ENCODE data around the gene P4HTM. TPM values are rescaled to one million over a fixed set of nuclear protein-coding genes. Genes with fewer than 3 reads are reported as not detected.

Gene P4HTM
- total and polyA plus RNA-seq, 2 of the 8 experiments (the other 6 are each of a cell fraction or from before 2014, with no cell fraction given): 19.1 to 25.4 TPM

DNA sequence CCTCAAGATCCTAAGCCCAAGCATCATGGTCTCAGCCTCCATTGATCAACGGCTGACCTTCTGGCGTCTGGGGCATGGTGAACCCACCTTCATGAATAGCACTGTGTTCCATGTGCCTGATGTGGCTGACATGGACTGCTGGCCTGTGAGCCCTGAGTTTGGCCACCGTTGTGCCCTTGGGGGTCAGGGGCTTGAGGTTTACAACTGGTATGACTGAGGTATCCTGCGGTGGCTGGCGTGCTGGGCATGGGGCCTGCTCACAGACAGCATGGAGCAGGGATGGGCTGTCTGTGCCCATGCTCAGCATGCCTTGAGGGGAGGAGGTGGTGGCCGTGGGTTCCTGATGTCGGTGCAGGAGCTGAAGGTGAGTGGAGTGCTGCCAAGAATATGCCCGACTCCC is 25.0 kb downstream of the P4HTM start (continued):
- TF ChIP-seq MAFK (IDR thresholded peaks at IDR 0.05; ENCODE audit: low read depth, low read length): no peak
- TF ChIP-seq RBBP5 (IDR thresholded peaks at IDR 0.05; ENCODE audit: borderline replicate concordance, low read depth, low read length): no peak
- TF ChIP-seq CREB1 (IDR thresholded peaks at IDR 0.05): no peak
- no peak for TF ChIP-seq SUZ12 (IDR thresholded peaks at IDR 0.05; ENCODE audit: low read length)

Measured in H1 (cell line).